ENCODE measurements around the gene SIM1.

- TF ChIP-seq CTCF (IDR thresholded peaks at IDR 0.05; ENCODE audit: borderline replicate concordance, extremely low read depth, low read length, poor library complexity, severe bottlenecking) = no peak
- no peak for TF ChIP-seq EZH2 (IDR thresholded peaks at IDR 0.05; ENCODE audit: borderline replicate concordance, low read depth, low read length, severe bottlenecking)
These were observed 32.6 kb downstream of the SIM1 start for GRCh38 chr6:100432136-100432535.

Data from DND-41 (cell line).